Neural progenitor cell (in vitro differentiated cells): ENCODE results near the gene ATP2A3. TPM values are rescaled to one million over a fixed set of nuclear protein-coding genes. Genes with fewer than 3 reads are reported as not detected.

Experiments
- DNase-seq: peaks from one replicate; pipeline ENCODE4 v3.0.0-alpha.2; 2016; ENCODE audit warnings: low spot score
- H2AFZ ChIP-seq: fragments of 200-600 bp; sonication (generic); replicated peaks from 2 replicates; pipeline ENCODE4 v1.6.1; 2016; ENCODE audit warnings: antibody characterized with exemption
- H3F3A ChIP-seq: fragments of 200-600 bp; sonication (generic); 2 replicates; pipeline ENCODE4 v1.6.1; 2016; ENCODE audit warnings: antibody characterized with exemption, low read depth
- H3K27ac ChIP-seq: fragments of 200-600 bp; sonication (generic); 2 replicates; pipeline ENCODE4 v1.5.1; 2016; ENCODE audit warnings: mild to moderate bottlenecking
- H3K27me3 ChIP-seq: fragments of 200-600 bp; sonication (generic); 2 replicates; pipeline ENCODE4 v1.6.1; 2016; ENCODE audit warnings: mild to moderate bottlenecking, moderate library complexity
- H3K36me3 ChIP-seq: fragments of 200-600 bp; sonication (generic); 2 replicates; pipeline ENCODE4 v1.5.1; 2016
- H3K4me1 ChIP-seq: fragments of 200-600 bp; sonication (generic); 2 replicates; pipeline ENCODE4 v1.6.1; 2016; ENCODE audit warnings: mixed run types
- H3K4me2 ChIP-seq: fragments of 200-600 bp; sonication (generic); 2 replicates; pipeline ENCODE4 v1.6.1; 2016
- H3K4me3 ChIP-seq: fragments of 200-600 bp; sonication (generic); 2 replicates; pipeline ENCODE4 v1.5.1; 2016
- H3K79me2 ChIP-seq: fragments of 200-600 bp; sonication (generic); 2 replicates; pipeline ENCODE4 v1.6.1; 2016; ENCODE audit warnings: low read depth
- H3K9ac ChIP-seq: fragments of 200-600 bp; sonication (generic); 2 replicates; pipeline ENCODE4 v1.6.1; 2016
- H3K9me3 ChIP-seq: fragments of 200-600 bp; sonication (generic); 2 replicates; pipeline ENCODE4 v1.5.1; 2016; ENCODE audit warnings: low read depth
- H4K20me1 ChIP-seq: fragments of 200-600 bp; sonication (generic); 2 replicates; pipeline ENCODE4 v1.6.1; 2016; ENCODE audit warnings: low read depth
- H3K27ac Mint-ChIP-seq: 3 replicates; pipeline ENCODE4 v1.8.0; 2021; ENCODE audit warnings: mixed read lengths
- H3K27me3 Mint-ChIP-seq: 2 replicates; pipeline ENCODE4 v1.8.0; 2022; ENCODE audit warnings: low read depth, mild to moderate bottlenecking, inconsistent platforms, moderate library complexity, mixed read lengths; ENCODE audit not compliant: insufficient read depth
- H3K36me3 Mint-ChIP-seq: 3 replicates; pipeline ENCODE4 v1.8.0; 2021; ENCODE audit warnings: mixed read lengths
- H3K4me1 Mint-ChIP-seq: 3 replicates; pipeline ENCODE4 v1.8.0; 2021; ENCODE audit warnings: mixed read lengths
- H3K4me3 Mint-ChIP-seq: 3 replicates; pipeline ENCODE4 v1.8.0; 2021; ENCODE audit warnings: mild to moderate bottlenecking, moderate library complexity, mixed read lengths
- H3K9me3 Mint-ChIP-seq: 3 replicates; pipeline ENCODE4 v1.8.0; 2020; ENCODE audit warnings: mixed read lengths
- CTCF ChIP-seq: fragments of 200-600 bp; sonication (generic); IDR thresholded peaks from 2 replicates; pipeline ENCODE4 v1.5.1; 2017; ENCODE audit warnings: antibody characterized with exemption, mild to moderate bottlenecking
- EZH2 ChIP-seq: fragments of 200-600 bp; sonication (generic); IDR thresholded peaks from 2 replicates; pipeline ENCODE4 v1.6.1; 2017; ENCODE audit warnings: antibody characterized with exemption, mild to moderate bottlenecking, moderate library complexity
- EZH2phosphoT487 ChIP-seq: fragments of 200-600 bp; sonication (generic); IDR thresholded peaks from 2 replicates; pipeline ENCODE4 v1.6.1; 2017; ENCODE audit warnings: antibody characterized with exemption
- total RNA-seq: library from RNA; depleted of rRNA; stranded (reverse); fragments of >200 nt; gene quantifications from 2 replicates; pipeline ENCODE4 v1.2.3, GENCODE V29; 2015; ENCODE audit warnings: low replicate concordance

The ATP2A3 gene
- total RNA-seq, 1 donor from 2014 or later = 0.65 TPM

- no peaks in the 10 kb centered on the region for H4K20me1 ChIP-seq
- no peaks in the 10 kb centered on the region for H3K36me3 ChIP-seq
- TF ChIP-seq CTCF = no peak
- TF ChIP-seq EZH2 = no peak
- no peak for TF ChIP-seq EZH2phosphoT487
- H3K4me1 ChIP-seq = no peaks in the 10 kb centered on the region
- peaks cover 3% of the 10 kb centered on the region for H3K9me3 Mint-ChIP-seq
- H2AFZ ChIP-seq = no peak overlapping the region
- peak overlapping the region; percentile 2 for H3K27ac Mint-ChIP-seq
- peak overlapping the region; percentile 57 for H3K4me3 Mint-ChIP-seq
- H3K4me2 ChIP-seq = no peak overlapping the region
- no peaks in the 10 kb centered on the region for H3K79me2 ChIP-seq
- peaks cover 3% of the 10 kb centered on the region for H3K36me3 Mint-ChIP-seq
- peaks cover 4% of the 10 kb centered on the region for H3K27me3 Mint-ChIP-seq
- no peak overlapping the region for H3K4me3 ChIP-seq
- peaks cover 10% of the 10 kb centered on the region for H3K4me1 Mint-ChIP-seq
- H3K27ac ChIP-seq = no peak overlapping the region
- no peaks in the 10 kb centered on the region for H3F3A ChIP-seq
- H3K9me3 ChIP-seq = no peaks in the 10 kb centered on the region
- no peak for DNase-seq
- H3K27me3 ChIP-seq = no peaks in the 10 kb centered on the region
- no peak overlapping the region for H3K9ac ChIP-seq
These were observed 36.9 kb upstream of the ATP2A3 start for GRCh38 chr17:4001048-4001590.

GRCh38 chr17:3998436-3998835, 34.2 kb upstream of the ATP2A3 start:
- no peak for TF ChIP-seq EZH2
- no peak for TF ChIP-seq EZH2phosphoT487
- no peak for TF ChIP-seq CTCF
- no peak overlapping the region for H3K4me3 ChIP-seq
- H3K4me1 ChIP-seq = no peaks in the 10 kb centered on the region
- no peak overlapping the region for H3K4me2 ChIP-seq
- Mint-ChIP-seq H3K27me3 (peaks cover 4% of the 10 kb centered on the region), H3K9me3 (peaks cover 12% of the 10 kb centered on the region), H3K27ac (no peak overlapping the region), H3K36me3 (no peaks in the 10 kb centered on the region), H3K4me1 (peaks cover 2% of the 10 kb centered on the region), H3K4me3 (no peak overlapping the region)
- H3K79me2 ChIP-seq = no peaks in the 10 kb centered on the region
- no peak overlapping the region for H2AFZ ChIP-seq
- no peak overlapping the region for H3K27ac ChIP-seq
- H3K36me3 ChIP-seq = no peaks in the 10 kb centered on the region
- no peaks in the 10 kb centered on the region for H4K20me1 ChIP-seq
- H3K27me3 ChIP-seq = no peaks in the 10 kb centered on the region
- no peak overlapping the region for H3K9ac ChIP-seq
- no peaks in the 10 kb centered on the region for H3K9me3 ChIP-seq
- DNase-seq = no peak
- no peaks in the 10 kb centered on the region for H3F3A ChIP-seq

GRCh38 chr17:3995067-3995466, 30.8 kb upstream of the ATP2A3 start:
- Histone ChIP-seq H3K9me3 (no peaks in the 10 kb centered on the region), H3K36me3 (no peaks in the 10 kb centered on the region), H3K27me3 (no peaks in the 10 kb centered on the region), H3K4me2 (no peak overlapping the region), H2AFZ (no peak overlapping the region), H4K20me1 (no peaks in the 10 kb centered on the region), H3K79me2 (no peaks in the 10 kb centered on the region), H3K4me1 (no peaks in the 10 kb centered on the region), H3K4me3 (no peak overlapping the region), H3K27ac (no peak overlapping the region), H3F3A (no peaks in the 10 kb centered on the region), H3K9ac (no peak overlapping the region)
- peaks cover 12% of the 10 kb centered on the region for H3K9me3 Mint-ChIP-seq
- H3K27ac Mint-ChIP-seq = no peak overlapping the region
- TF ChIP-seq EZH2 (no peak), CTCF (no peak), EZH2phosphoT487 (no peak)
- H3K4me1 Mint-ChIP-seq = peaks cover 4% of the 10 kb centered on the region
- no peak overlapping the region for H3K4me3 Mint-ChIP-seq
- no peak for DNase-seq
- no peaks in the 10 kb centered on the region for H3K27me3 Mint-ChIP-seq
- no peaks in the 10 kb centered on the region for H3K36me3 Mint-ChIP-seq
